SK-N-SH (cell line): ENCODE data around the gene ZNF296.

Experiments
- EZH2phosphoT487 ChIP-seq: fragments of 200-600 bp; sonication (generic); IDR thresholded peaks from 2 replicates; pipeline ENCODE4 v1.6.1; 2017; ENCODE audit warnings: low read depth, mixed run types, mild to moderate bottlenecking, antibody characterized with exemption, moderate library complexity, borderline replicate concordance
- FOXJ3 ChIP-seq: sonication (generic); formaldehyde crosslinking; IDR thresholded peaks from 2 replicates; pipeline ENCODE4 v1.5.1; 2020; ENCODE audit warnings: mild to moderate bottlenecking, missing genetic modification reagents
- TF ChIP-seq, protein P1 (sequence below): IDR thresholded peaks from 2 replicates; pipeline ENCODE4 v1.6.1; 2012; ENCODE audit warnings: mild to moderate bottlenecking, low read depth, low read length, moderate library complexity
- TF ChIP-seq, protein P2 (sequence below): IDR thresholded peaks from 2 replicates; pipeline ENCODE4 v1.4.0; 2012; ENCODE audit warnings: low read depth

DNA sequence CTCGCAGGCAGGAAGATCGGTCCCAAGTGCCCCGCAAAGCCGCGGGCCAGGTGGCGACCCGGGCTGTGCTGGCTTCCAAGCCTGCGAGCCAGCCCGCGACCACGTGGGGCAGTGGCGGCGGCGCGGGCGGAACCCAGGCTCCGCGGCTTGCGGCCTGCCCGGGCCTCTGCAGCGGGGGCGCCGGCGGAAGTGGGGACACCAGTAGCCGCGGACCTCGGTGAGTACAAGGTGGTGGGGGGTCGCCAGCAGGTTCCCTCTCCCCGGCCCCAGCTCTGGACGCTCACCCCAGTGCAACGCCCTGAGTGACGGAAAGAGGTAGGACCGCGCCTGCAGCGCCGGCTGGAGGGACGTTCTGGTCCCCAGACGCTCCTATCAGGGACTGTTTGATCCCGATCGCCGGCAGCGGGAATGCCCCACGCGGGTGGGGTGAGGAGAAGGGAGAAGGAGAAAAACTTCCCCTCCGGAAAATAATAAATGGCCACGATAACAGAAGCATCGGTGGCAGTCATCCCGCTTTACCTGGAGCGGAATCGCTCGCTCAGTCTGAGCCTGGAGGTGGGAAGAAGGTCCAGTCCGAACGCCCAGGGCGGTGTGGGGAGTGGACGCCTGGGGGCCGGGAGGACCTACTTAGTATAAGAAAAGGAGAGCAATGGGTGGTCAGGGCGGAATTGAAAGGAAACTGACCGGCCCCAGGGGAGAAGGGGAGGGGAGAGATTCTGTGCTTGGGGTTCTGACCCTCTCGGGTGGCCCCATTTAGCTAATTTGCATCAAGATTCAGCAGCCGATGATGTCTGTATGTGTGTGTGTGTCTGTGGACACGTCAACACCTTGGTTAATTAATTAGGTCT is 3.0 kb upstream of the ZNF296 start, which contains the start of gene GEMIN7:
- TF ChIP-seq, protein P1, sequence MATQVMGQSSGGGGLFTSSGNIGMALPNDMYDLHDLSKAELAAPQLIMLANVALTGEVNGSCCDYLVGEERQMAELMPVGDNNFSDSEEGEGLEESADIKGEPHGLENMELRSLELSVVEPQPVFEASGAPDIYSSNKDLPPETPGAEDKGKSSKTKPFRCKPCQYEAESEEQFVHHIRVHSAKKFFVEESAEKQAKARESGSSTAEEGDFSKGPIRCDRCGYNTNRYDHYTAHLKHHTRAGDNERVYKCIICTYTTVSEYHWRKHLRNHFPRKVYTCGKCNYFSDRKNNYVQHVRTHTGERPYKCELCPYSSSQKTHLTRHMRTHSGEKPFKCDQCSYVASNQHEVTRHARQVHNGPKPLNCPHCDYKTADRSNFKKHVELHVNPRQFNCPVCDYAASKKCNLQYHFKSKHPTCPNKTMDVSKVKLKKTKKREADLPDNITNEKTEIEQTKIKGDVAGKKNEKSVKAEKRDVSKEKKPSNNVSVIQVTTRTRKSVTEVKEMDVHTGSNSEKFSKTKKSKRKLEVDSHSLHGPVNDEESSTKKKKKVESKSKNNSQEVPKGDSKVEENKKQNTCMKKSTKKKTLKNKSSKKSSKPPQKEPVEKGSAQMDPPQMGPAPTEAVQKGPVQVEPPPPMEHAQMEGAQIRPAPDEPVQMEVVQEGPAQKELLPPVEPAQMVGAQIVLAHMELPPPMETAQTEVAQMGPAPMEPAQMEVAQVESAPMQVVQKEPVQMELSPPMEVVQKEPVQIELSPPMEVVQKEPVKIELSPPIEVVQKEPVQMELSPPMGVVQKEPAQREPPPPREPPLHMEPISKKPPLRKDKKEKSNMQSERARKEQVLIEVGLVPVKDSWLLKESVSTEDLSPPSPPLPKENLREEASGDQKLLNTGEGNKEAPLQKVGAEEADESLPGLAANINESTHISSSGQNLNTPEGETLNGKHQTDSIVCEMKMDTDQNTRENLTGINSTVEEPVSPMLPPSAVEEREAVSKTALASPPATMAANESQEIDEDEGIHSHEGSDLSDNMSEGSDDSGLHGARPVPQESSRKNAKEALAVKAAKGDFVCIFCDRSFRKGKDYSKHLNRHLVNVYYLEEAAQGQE, result peak; percentile 79
- TF ChIP-seq FOXJ3 (CRISPR knock-in tag), result no peak
- no peak for TF ChIP-seq EZH2phosphoT487
- TF ChIP-seq, protein P2, sequence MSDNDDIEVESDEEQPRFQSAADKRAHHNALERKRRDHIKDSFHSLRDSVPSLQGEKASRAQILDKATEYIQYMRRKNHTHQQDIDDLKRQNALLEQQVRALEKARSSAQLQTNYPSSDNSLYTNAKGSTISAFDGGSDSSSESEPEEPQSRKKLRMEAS, result peak; percentile 95
